Body of pancreas (tissue), 4 donors: ENCODE results near the gene USP49. TPM values are rescaled to one million over a fixed set of nuclear protein-coding genes. Genes with fewer than 3 reads are reported as not detected.
A peak's percentile ranks its signal among the peaks of the same experiment; 100 is the strongest.

ENCODE experiments used
- ATAC-seq: fragments of 150-250 bp; one replicate; pipeline ENCODE4 v1.9.1; 2016
- DNase-seq, 4 donors: peaks; one replicate each; pipeline ENCODE4 v3.0.0-alpha.2; 2019
- H3K27ac ChIP-seq, 4 donors: fragments of 200-600 bp; sonication (generic); 1 replicate in 3 of 4; 2 replicates in 1 of 4; pipeline versions ENCODE4 v1.5.1 to v1.6.1; 2016 to 2019; ENCODE audit warnings: mild to moderate bottlenecking in 1 of 4, mixed read lengths in 1 of 4, moderate library complexity in 1 of 4
- H3K27me3 ChIP-seq, 2 donors: fragments of 200-600 bp; sonication (generic); one replicate each; pipeline ENCODE4 v1.6.0; 2016; ENCODE audit warnings: mild to moderate bottlenecking in 1 of 2
- H3K36me3 ChIP-seq, 2 donors: fragments of 200-600 bp; sonication (generic); replicated peaks in 1 of 2; 2 replicates each; pipeline ENCODE4 v1.5.1; 2016; ENCODE audit warnings: low read depth in 2 of 2; ENCODE audit not compliant: insufficient read depth in 1 of 2
- H3K4me1 ChIP-seq: fragments of 200-600 bp; sonication (generic); one replicate; pipeline ENCODE4 v1.6.0; 2016
- H3K4me3 ChIP-seq, 2 donors: fragments of 200-600 bp; sonication (generic); 1 replicate in 1 of 2; 2 replicates in 1 of 2; pipeline ENCODE4 v1.5.1; 2016 to 2019
- H3K9me3 ChIP-seq, 3 donors: fragments of 200-600 bp; sonication (generic); 1 replicate in 2 of 3; 2 replicates in 1 of 3; pipeline ENCODE4 v1.5.1; 2016
- CTCF ChIP-seq, 7 experiments: fragments of 450-650 bp in 4 of 7; fragments of 200-600 bp in 3 of 7; sonication (generic) in 3 of 7; IDR thresholded peaks; one replicate each; pipeline ENCODE4 v1.5.1; 2016 to 2019; ENCODE audit warnings: antibody characterized with exemption in 7 of 7
- POLR2A ChIP-seq, 3 donors: fragments of 450-650 bp; IDR thresholded peaks; one replicate each; pipeline ENCODE4 v1.6.1; 2016; ENCODE audit warnings: antibody characterized with exemption in 3 of 3, mild to moderate bottlenecking in 2 of 3
- WGBS, 2 donors: methylation state at CpG; one replicate each; pipeline ENCODE4 v1.1.5; 2017; 5-methylcytosine and 5-hydroxymethylcytosine counted together
- intact Hi-C: fragments of 100-400 bp; cut with DNase I; formaldehyde crosslinking; loops from one replicate; pipeline ENCODE4 v1.15.1; 2023
- total RNA-seq, 2 donors: library from RNA; depleted of rRNA; stranded (reverse); fragments of >200 nt; gene quantifications; one replicate each; pipeline ENCODE4 v1.1.0, GENCODE V29; 2016

USP49 gene
- total RNA-seq, 2 donors from 2014 or later, result 3.3 to 5.2 TPM

GRCh38 chr6:41894366-41895299, 542 bp downstream of the USP49 start:
- Histone ChIP-seq H3K27me3 (no peaks in the 10 kb centered on the region), H3K4me3 (peak overlapping the region; percentile 53 to 93), H3K36me3 (no peaks in the 10 kb centered on the region), H3K27ac (peak overlapping the region in 3 of 4 donors; percentile 61 to 83 (median 79)), H3K4me1 (peaks cover 19% of the 10 kb centered on the region), H3K9me3 (no peaks in the 10 kb centered on the region)
- intact Hi-C loops, result no loop called here
- WGBS, 2 donors, result 2 to 4% methylated on average over 45 to 49 of the region's 56 CpGs
- no peak for TF ChIP-seq CTCF (IDR thresholded peaks at IDR 0.05)
- peak in 1 of 3 donors; percentile 9 for TF ChIP-seq POLR2A (IDR thresholded peaks at IDR 0.05)
- no peak for DNase-seq
- ATAC-seq, result peak; percentile 54

GRCh38 chr6:41892921-41893564, 2.1 kb downstream of the USP49 start:
- H3K27ac ChIP-seq, result no peak overlapping the region
- 77 to 79% methylated on average over 4 of the region's 4 CpGs for WGBS, 2 donors
- no peaks in the 10 kb centered on the region for H3K9me3 ChIP-seq
- intact Hi-C loops, result no loop called here
- H3K27me3 ChIP-seq, result no peaks in the 10 kb centered on the region
- H3K36me3 ChIP-seq, result no peaks in the 10 kb centered on the region
- H3K4me3 ChIP-seq, result no peak overlapping the region
- H3K4me1 ChIP-seq, result peaks cover 19% of the 10 kb centered on the region
- ATAC-seq, result no peak
- no peak for TF ChIP-seq CTCF (IDR thresholded peaks at IDR 0.05)
- no peak for TF ChIP-seq POLR2A (IDR thresholded peaks at IDR 0.05)
- DNase-seq, result no peak

- Histone ChIP-seq H3K9me3 (no peaks in the 10 kb centered on the region), H3K36me3 (no peaks in the 10 kb centered on the region), H3K4me3 (no peak overlapping the region), H3K27ac (no peak overlapping the region), H3K27me3 (no peaks in the 10 kb centered on the region), H3K4me1 (no peaks in the 10 kb centered on the region)
- no peak for ATAC-seq
- intact Hi-C loops, result no loop called here
- TF ChIP-seq CTCF (IDR thresholded peaks at IDR 0.05), result no peak
- TF ChIP-seq POLR2A (IDR thresholded peaks at IDR 0.05), result no peak
- DNase-seq, result no peak
- 64 to 68% methylated on average over 4 of the region's 4 CpGs for WGBS, 2 donors
These were observed 7.8 kb downstream of the USP49 start for GRCh38 chr6:41887331-41887751.

GRCh38 chr6:41885930-41886329, 9.2 kb downstream of the USP49 start:
- Histone ChIP-seq H3K36me3 (no peaks in the 10 kb centered on the region), H3K4me3 (no peak overlapping the region), H3K4me1 (no peaks in the 10 kb centered on the region), H3K9me3 (no peaks in the 10 kb centered on the region), H3K27me3 (no peaks in the 10 kb centered on the region), H3K27ac (no peak overlapping the region)
- TF ChIP-seq CTCF (IDR thresholded peaks at IDR 0.05), result no peak
- no peak for TF ChIP-seq POLR2A (IDR thresholded peaks at IDR 0.05)
- DNase-seq (no peak), ATAC-seq (no peak)
- 80 to 91% methylated on average over 1 of the region's 1 CpG for WGBS, 2 donors
- intact Hi-C loops, result no loop called here
